Ishikawa (cell line): Measurements from ENCODE around the gene RANBP10.

ENCODE experiments used
- CEBPB ChIP-seq: IDR thresholded peaks from 2 replicates; pipeline ENCODE4 v1.6.1; 2012
- CREB1 ChIP-seq: IDR thresholded peaks from 2 replicates; pipeline ENCODE4 v1.6.1; 2012; ENCODE audit warnings: low read depth
- EGR1 ChIP-seq: IDR thresholded peaks from 2 replicates; pipeline ENCODE4 v1.6.1; 2012
- EP300 ChIP-seq: IDR thresholded peaks from 2 replicates; pipeline ENCODE4 v1.6.1; 2012; ENCODE audit warnings: borderline replicate concordance
- FOXM1 ChIP-seq: IDR thresholded peaks from 2 replicates; pipeline ENCODE4 v1.6.1; 2012; ENCODE audit warnings: low read depth, borderline replicate concordance
- NFIC ChIP-seq: IDR thresholded peaks from 2 replicates; pipeline ENCODE4 v1.6.1; 2012
- RAD21 ChIP-seq: IDR thresholded peaks from 2 replicates; pipeline ENCODE4 v1.6.1; 2012; ENCODE audit warnings: low read depth
- TAF1 ChIP-seq: IDR thresholded peaks from 2 replicates; pipeline ENCODE4 v1.6.1; 2012; ENCODE audit warnings: low read depth, mild to moderate bottlenecking
- TCF12 ChIP-seq: IDR thresholded peaks from 2 replicates; pipeline ENCODE4 v1.6.1; 2012; ENCODE audit warnings: low read depth
- TEAD4 ChIP-seq: IDR thresholded peaks from 2 replicates; pipeline ENCODE4 v1.6.1; 2012
- YY1 ChIP-seq: IDR thresholded peaks from 2 replicates; pipeline ENCODE4 v1.6.1; 2012; ENCODE audit warnings: low read depth
- ZBTB7A ChIP-seq: IDR thresholded peaks from 2 replicates; pipeline ENCODE4 v1.6.1; 2012; ENCODE audit warnings: low read depth
- TF ChIP-seq, protein P1 (sequence below): IDR thresholded peaks from 2 replicates; pipeline ENCODE4 v1.6.1; 2012; ENCODE audit warnings: low read depth, mild to moderate bottlenecking
- TF ChIP-seq, protein P2 (sequence below): IDR thresholded peaks from 2 replicates; pipeline ENCODE4 v1.6.1; 2012
- TF ChIP-seq, protein P3 (sequence below): IDR thresholded peaks from 2 replicates; pipeline ENCODE4 v1.6.1; 2012

RANBP10 gene

DNA sequence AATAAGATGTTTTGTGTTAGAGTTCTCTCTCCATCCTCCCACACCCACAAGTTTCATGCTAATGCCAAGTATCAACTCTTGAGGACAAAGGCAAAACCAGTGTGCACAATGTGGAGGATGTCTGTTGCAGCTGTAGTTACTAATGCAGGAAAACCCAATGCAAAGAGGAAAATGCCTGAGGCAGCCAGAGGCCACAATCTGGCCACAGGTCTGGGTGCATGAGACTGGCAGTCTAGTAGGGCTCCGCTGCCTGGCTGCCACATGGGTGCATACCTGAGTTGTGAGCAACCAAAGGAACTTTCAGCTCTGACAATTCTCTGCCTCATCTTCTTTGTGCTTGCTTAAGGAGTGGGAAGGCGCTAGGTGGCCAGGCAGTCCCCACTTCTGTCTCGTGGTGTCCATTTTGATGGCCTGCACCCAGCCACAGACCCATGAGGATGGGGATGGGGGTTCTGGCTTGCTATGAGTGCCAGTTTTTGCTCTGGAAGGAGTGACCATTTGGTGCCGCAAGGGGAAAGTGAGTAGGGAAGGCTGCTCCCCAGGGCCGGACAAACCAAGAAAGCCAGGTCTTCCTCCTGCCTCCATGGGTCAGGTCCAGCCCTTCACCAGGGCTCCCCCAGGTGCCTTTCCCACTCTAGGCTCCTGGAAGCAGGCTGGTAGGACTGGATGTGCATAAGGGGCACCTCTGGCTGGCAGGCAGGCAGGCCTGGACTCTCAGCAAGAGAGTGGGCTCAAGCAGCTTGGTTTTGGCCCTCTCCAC is 83.0 kb downstream of the RANBP10 start:
- TF ChIP-seq TAF1 (no peak), CEBPB (no peak), YY1 (no peak), RAD21 (no peak), FOXM1 (no peak), ZBTB7A (no peak), TCF12 (no peak), NFIC (no peak), TEAD4 (no peak), EP300 (no peak), EGR1 (no peak)
- TF ChIP-seq, protein P1, sequence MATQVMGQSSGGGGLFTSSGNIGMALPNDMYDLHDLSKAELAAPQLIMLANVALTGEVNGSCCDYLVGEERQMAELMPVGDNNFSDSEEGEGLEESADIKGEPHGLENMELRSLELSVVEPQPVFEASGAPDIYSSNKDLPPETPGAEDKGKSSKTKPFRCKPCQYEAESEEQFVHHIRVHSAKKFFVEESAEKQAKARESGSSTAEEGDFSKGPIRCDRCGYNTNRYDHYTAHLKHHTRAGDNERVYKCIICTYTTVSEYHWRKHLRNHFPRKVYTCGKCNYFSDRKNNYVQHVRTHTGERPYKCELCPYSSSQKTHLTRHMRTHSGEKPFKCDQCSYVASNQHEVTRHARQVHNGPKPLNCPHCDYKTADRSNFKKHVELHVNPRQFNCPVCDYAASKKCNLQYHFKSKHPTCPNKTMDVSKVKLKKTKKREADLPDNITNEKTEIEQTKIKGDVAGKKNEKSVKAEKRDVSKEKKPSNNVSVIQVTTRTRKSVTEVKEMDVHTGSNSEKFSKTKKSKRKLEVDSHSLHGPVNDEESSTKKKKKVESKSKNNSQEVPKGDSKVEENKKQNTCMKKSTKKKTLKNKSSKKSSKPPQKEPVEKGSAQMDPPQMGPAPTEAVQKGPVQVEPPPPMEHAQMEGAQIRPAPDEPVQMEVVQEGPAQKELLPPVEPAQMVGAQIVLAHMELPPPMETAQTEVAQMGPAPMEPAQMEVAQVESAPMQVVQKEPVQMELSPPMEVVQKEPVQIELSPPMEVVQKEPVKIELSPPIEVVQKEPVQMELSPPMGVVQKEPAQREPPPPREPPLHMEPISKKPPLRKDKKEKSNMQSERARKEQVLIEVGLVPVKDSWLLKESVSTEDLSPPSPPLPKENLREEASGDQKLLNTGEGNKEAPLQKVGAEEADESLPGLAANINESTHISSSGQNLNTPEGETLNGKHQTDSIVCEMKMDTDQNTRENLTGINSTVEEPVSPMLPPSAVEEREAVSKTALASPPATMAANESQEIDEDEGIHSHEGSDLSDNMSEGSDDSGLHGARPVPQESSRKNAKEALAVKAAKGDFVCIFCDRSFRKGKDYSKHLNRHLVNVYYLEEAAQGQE: no peak
- TF ChIP-seq, protein P2, sequence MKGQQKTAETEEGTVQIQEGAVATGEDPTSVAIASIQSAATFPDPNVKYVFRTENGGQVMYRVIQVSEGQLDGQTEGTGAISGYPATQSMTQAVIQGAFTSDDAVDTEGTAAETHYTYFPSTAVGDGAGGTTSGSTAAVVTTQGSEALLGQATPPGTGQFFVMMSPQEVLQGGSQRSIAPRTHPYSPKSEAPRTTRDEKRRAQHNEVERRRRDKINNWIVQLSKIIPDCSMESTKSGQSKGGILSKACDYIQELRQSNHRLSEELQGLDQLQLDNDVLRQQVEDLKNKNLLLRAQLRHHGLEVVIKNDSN: no peak
- TF ChIP-seq, protein P3, sequence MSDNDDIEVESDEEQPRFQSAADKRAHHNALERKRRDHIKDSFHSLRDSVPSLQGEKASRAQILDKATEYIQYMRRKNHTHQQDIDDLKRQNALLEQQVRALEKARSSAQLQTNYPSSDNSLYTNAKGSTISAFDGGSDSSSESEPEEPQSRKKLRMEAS: no peak

DNA sequence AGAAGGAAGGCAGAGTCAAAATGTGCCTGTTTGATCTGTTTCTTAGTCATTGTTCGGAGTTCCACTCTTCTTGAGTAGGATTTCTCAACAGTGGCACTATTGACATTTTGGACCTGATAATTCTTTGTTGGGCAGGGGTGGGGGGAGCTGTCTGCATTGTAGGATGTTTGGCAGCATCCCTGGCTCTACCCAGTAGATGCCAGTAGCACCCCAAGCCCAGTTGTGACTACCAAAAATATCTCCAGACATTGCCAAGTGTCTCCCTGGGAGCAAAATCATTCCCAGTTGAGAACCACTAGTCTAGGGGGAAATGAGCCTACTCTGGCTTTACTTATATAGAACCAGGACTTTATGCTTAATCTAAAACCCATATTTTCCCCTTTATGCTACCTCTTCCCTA is 86.1 kb downstream of the RANBP10 start:
- TF ChIP-seq TCF12 (no peak), EP300 (no peak), FOXM1 (no peak), CREB1 (no peak), ZBTB7A (no peak)

DNA sequence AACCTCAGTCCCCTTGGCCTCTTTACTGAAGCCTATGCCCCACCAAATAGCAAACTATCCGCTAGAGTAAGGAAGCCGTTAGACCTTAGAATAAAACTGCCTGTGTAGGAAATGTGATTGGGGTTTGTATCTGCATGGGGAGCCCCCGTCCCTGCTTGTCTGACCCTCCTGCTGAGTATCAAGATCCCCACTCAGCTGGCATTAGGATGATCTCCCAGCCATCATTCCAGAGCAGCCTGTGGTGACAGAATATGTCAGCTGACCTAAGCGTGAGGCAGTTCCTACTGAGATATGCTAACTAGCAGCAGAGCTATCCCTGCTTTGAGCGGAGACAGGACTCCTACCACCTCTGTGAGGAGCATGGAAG is 86.6 kb downstream of the RANBP10 start:
- TF ChIP-seq, protein P2: peak; percentile 53
- TF ChIP-seq NFIC: no peak

DNA sequence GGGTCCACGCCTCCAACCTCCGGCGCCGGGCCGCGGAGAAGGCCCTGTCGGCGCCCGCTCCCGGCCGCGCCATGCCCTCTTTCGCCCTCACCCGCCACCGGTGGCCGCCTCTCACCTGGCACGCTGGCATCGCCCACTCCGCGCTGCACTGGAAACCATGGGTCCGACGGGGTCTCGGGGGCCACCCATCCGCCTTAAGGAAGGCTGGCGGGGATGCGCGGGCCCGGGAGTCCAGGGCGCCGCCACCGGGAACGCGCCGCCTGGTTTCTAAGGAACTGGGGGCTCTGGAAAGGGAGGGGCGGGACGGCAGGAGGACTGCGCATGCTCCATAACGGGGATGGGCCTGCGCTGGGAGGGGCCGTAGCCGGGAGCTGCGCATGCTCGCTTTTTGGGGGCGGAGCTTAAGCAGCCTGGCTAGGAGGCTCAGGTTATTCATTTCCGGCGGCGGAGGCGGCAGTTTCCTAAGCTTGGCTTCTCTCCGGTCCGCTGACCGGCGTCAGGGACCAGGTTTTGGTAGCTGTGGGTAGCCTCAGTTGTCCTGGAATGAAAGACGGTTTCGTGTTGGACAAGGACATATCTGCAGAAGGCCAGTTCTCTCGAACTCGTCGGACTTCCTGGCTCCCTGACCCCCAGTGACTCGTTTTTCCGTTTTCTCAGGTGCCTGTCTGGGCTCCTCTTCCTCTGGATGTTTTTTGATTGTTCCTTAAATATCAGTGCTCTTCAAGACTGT is 87.1 kb downstream of the RANBP10 start, which contains the start of gene GFOD2:
Gene GFOD2, minus strand, starts transcription at position 269 of the 730 bp plus-strand sequence. CDS start 33,601 bp downstream, outside the sequence.
- TF ChIP-seq EGR1 (peak; percentile 55; the same call in 1 of the 2 replicates), TAF1 (peak; percentile 78; the same call in 1 of the 2 replicates), ZBTB7A (no peak; the same call in 1 of the 2 replicates), CREB1 (no peak)
- TF ChIP-seq, protein P3: peak; percentile 1; the same call in 1 of the 2 replicates

DNA sequence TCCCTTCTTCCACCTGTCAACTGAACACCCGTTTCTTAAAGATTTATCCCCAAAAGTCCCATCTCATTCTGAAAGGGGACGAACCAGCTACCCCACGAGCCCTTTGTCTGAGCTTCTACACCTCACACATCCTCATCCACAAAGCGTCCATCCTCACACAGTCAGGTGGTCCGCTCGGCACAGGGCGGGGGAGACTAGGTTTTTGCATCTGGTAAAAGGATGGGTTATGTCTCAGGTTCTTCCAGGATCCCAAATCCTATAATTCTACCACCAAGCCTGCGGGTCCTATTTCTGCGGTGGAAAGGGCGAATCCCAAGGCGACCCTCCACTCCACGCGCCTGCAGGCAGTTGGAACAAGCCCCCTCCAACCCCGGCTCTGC is 87.7 kb downstream of the RANBP10 start:
- TF ChIP-seq FOXM1 (no peak), RAD21 (no peak), YY1 (no peak), CEBPB (no peak)
- TF ChIP-seq, protein P1: no peak

DNA sequence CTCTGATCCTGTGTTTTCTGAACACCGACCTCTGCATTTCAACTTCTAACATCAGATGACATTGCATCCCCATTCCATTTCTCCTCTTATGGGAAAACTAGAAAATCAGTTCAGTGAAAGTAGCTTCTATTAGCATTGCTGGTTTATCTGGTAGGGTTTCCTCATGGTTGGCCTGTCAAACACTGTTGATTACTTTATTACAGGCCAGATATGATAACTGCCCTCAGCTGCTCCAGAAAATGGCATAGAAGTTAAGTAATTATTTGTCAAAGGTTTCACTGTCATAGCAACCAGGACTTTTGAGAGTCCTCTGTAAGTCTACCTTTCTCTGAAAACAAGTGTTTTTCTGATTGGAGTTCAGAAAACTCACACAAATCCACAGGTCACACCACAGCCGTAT is 90.3 kb downstream of the RANBP10 start:
- TF ChIP-seq RAD21 (no peak), CREB1 (no peak), ZBTB7A (no peak), TCF12 (no peak), NFIC (no peak), FOXM1 (no peak), CEBPB (no peak), TEAD4 (no peak), TAF1 (no peak), YY1 (no peak)
- TF ChIP-seq, protein P1: no peak
